HG02884 (cell line): ENCODE measurements around the gene RHBDF1.
"Not testable (repeated sequence)": the region's sequence is repeated elsewhere in the genome, so short reads cannot be mapped to it uniquely, and the experiment has no call there.

Experiments
- ATAC-seq: cut with Tn5 transposase; IDR thresholded peaks from one replicate; pipeline ENCODE4 v1.9.1; 2021; ENCODE audit warnings: mild to moderate bottlenecking, moderate library complexity; ENCODE audit not compliant: unreplicated experiment

RHBDF1 gene

GRCh38 chr16:60929-61878 lies 11.2 kb downstream of the RHBDF1 start:
- no peak for ATAC-seq

- no peak for ATAC-seq
Measured at GRCh38 chr16:60166-60565, 12.3 kb downstream of the RHBDF1 start.

GRCh38 chr16:59440-60059 lies 12.9 kb downstream of the RHBDF1 start:
- ATAC-seq, result no peak

GRCh38 chr16:58491-59439 lies 13.7 kb downstream of the RHBDF1 start:
- ATAC-seq, result no peak

- ATAC-seq, result no peak
Measured at GRCh38 chr16:57711-58110, 14.7 kb downstream of the RHBDF1 start.

GRCh38 chr16:56231-56927 lies 16.1 kb downstream of the RHBDF1 start:
- no peak for ATAC-seq

- ATAC-seq, result no peak
Measured at GRCh38 chr16:55571-56136, 16.8 kb downstream of the RHBDF1 start.

- ATAC-seq, result no peak
Measured at GRCh38 chr16:54237-54581, 18.2 kb downstream of the RHBDF1 start.

GRCh38 chr16:53346-54236 lies 18.8 kb downstream of the RHBDF1 start, which contains the start of the genes POLR3K and SNRNP25:
POLR3K (minus strand) TSS chr16:53608; CDS start chr16:53586, 22 bp downstream.
SNRNP25 (plus strand) TSS chr16:53828; CDS start chr16:54017, 189 bp downstream.
- peak; percentile 94 for ATAC-seq

GRCh38 chr16:50769-51591 lies 21.5 kb downstream of the RHBDF1 start:
- no peak for ATAC-seq

- ATAC-seq, result no peak
Measured at GRCh38 chr16:47234-47633, 25.2 kb downstream of the RHBDF1 start.

- not testable (repeated sequence) for ATAC-seq
Measured at GRCh38 chr16:46510-46909, 25.9 kb downstream of the RHBDF1 start.

- no peak for ATAC-seq
Measured at GRCh38 chr16:45454-45853, 27.0 kb downstream of the RHBDF1 start.

GRCh38 chr16:44655-45054 lies 27.8 kb downstream of the RHBDF1 start:
- ATAC-seq, result no peak

- ATAC-seq, result no peak
Measured at GRCh38 chr16:43294-43693, 29.1 kb downstream of the RHBDF1 start.

- no peak for ATAC-seq
Measured at GRCh38 chr16:42691-43090, 29.7 kb downstream of the RHBDF1 start.

- no peak for ATAC-seq
Measured at GRCh38 chr16:42069-42457, 30.4 kb downstream of the RHBDF1 start.

GRCh38 chr16:41439-42068 lies 30.9 kb downstream of the RHBDF1 start:
- ATAC-seq, result no peak
